Femur (tissue), 1 donor: Measurements from ENCODE around the gene COG2.
"Not testable (repeated sequence)": the region's sequence is repeated elsewhere in the genome, so short reads cannot be mapped to it uniquely, and the experiment has no call there.

ENCODE experiments used
- DNase-seq: peaks from one replicate; pipeline ENCODE4 v3.0.0-alpha.2; 2017

The COG2 gene

GRCh38 chr1:230679192-230679591 lies 36.9 kb downstream of the COG2 start:
- no peak for DNase-seq

- no peak for DNase-seq
Measured at GRCh38 chr1:230679825-230680224, 37.5 kb downstream of the COG2 start.

GRCh38 chr1:230680300-230681025 lies 38.2 kb downstream of the COG2 start:
- no peak for DNase-seq

GRCh38 chr1:230681599-230681998 lies 39.3 kb downstream of the COG2 start:
- no peak for DNase-seq

GRCh38 chr1:230682274-230682673 lies 40.0 kb downstream of the COG2 start:
- DNase-seq, result no peak

GRCh38 chr1:230682882-230683610 lies 40.8 kb downstream of the COG2 start:
- DNase-seq, result no peak

- no peak for DNase-seq
Measured at GRCh38 chr1:230684146-230684545, 41.9 kb downstream of the COG2 start.

GRCh38 chr1:230684998-230685397 lies 42.7 kb downstream of the COG2 start:
- no peak for DNase-seq

- DNase-seq, result no peak
Measured at GRCh38 chr1:230686747-230687146, 44.5 kb downstream of the COG2 start.

GRCh38 chr1:230690101-230690500 lies 47.8 kb downstream of the COG2 start:
- no peak for DNase-seq

GRCh38 chr1:230691615-230692014 lies 49.3 kb downstream of the COG2 start:
- DNase-seq, result no peak

- no peak for DNase-seq
Measured at GRCh38 chr1:230693221-230693620, 50.9 kb downstream of the COG2 start.

GRCh38 chr1:230693777-230694176 lies 51.5 kb downstream of the COG2 start:
- DNase-seq, result no peak

- no peak for DNase-seq
Measured at GRCh38 chr1:230694464-230694863, 52.2 kb downstream of the COG2 start.

GRCh38 chr1:230694991-230695390 lies 52.7 kb downstream of the COG2 start:
- no peak for DNase-seq

GRCh38 chr1:230696218-230696617 lies 53.9 kb downstream of the COG2 start:
- DNase-seq, result no peak

- no peak for DNase-seq
Measured at GRCh38 chr1:230696722-230697437, 54.6 kb downstream of the COG2 start.

- DNase-seq, result no peak
Measured at GRCh38 chr1:230698130-230698529, 55.8 kb downstream of the COG2 start.

- DNase-seq, result not testable (repeated sequence)
Measured at GRCh38 chr1:230698964-230699363, 56.7 kb downstream of the COG2 start.

- no peak for DNase-seq
Measured at GRCh38 chr1:230699716-230700115, 57.4 kb downstream of the COG2 start.

- DNase-seq, result no peak
Measured at GRCh38 chr1:230700132-230700531, 57.9 kb downstream of the COG2 start.

GRCh38 chr1:230701434-230701833 lies 59.2 kb downstream of the COG2 start:
- no peak for DNase-seq

GRCh38 chr1:230701895-230702768 lies 59.9 kb downstream of the COG2 start:
- DNase-seq, result no peak
